ENCODE results near the gene RXRG.
A peak's percentile ranks its signal among the peaks of the same experiment; 100 is the strongest.

Gene RXRG

GRCh38 chr1:165367375-165367993 is 77.4 kb downstream of the RXRG start:
- no peak for TF ChIP-seq TAF1 (IDR thresholded peaks at IDR 0.05; ENCODE audit: low read depth, low read length)
- DNase-seq (ENCODE audit: insufficient read length, low spot score) (peak; percentile 62), FAIRE-seq (peak; percentile 67)

- no peak for FAIRE-seq
- no peak for DNase-seq (ENCODE audit: insufficient read length, low spot score)
- TF ChIP-seq POU2F2 (IDR thresholded peaks at IDR 0.05; ENCODE audit: low read depth, low read length) (no peak), POLR2AphosphoS5 (IDR thresholded peaks at IDR 0.05; ENCODE audit: low read depth, low read length) (no peak), SPI1 (IDR thresholded peaks at IDR 0.05; ENCODE audit: low read depth, low read length) (no peak), POLR2A (IDR thresholded peaks at IDR 0.05; ENCODE audit: low read depth, low read length) (no peak), PAX5 (IDR thresholded peaks at IDR 0.05; ENCODE audit: insufficient read depth, low read length, severe bottlenecking) (no peak), TAF1 (IDR thresholded peaks at IDR 0.05; ENCODE audit: low read depth, low read length) (no peak)
Measured at GRCh38 chr1:165365341-165365740, 79.6 kb downstream of the RXRG start.

- FAIRE-seq, result no peak
Measured at GRCh38 chr1:165364568-165365133, 80.3 kb downstream of the RXRG start.

GRCh38 chr1:165356876-165357275 is 88.0 kb downstream of the RXRG start:
- DNase-seq (ENCODE audit: insufficient read length, low spot score), result no peak
- TF ChIP-seq POU2F2 (IDR thresholded peaks at IDR 0.05; ENCODE audit: low read depth, low read length) (no peak), TAF1 (IDR thresholded peaks at IDR 0.05; ENCODE audit: low read depth, low read length) (no peak), POLR2AphosphoS5 (IDR thresholded peaks at IDR 0.05; ENCODE audit: low read depth, low read length) (no peak), SPI1 (IDR thresholded peaks at IDR 0.05; ENCODE audit: low read depth, low read length) (no peak), PAX5 (IDR thresholded peaks at IDR 0.05; ENCODE audit: insufficient read depth, low read length, severe bottlenecking) (no peak), POLR2A (IDR thresholded peaks at IDR 0.05; ENCODE audit: low read depth, low read length) (no peak)
- no peak for FAIRE-seq

More at GRCh38 chr1:165364568-165365133, 80.3 kb downstream of the RXRG start:
- DNase-seq (ENCODE audit: insufficient read length, low spot score), result no peak
- TF ChIP-seq PAX5 (IDR thresholded peaks at IDR 0.05; ENCODE audit: insufficient read depth, low read length, severe bottlenecking), result no peak
- no peak for TF ChIP-seq POU2F2 (IDR thresholded peaks at IDR 0.05; ENCODE audit: low read depth, low read length)
- TF ChIP-seq POLR2A (IDR thresholded peaks at IDR 0.05; ENCODE audit: low read depth, low read length), result no peak
- TF ChIP-seq POLR2AphosphoS5 (IDR thresholded peaks at IDR 0.05; ENCODE audit: low read depth, low read length), result no peak
- TF ChIP-seq TAF1 (IDR thresholded peaks at IDR 0.05; ENCODE audit: low read depth, low read length), result no peak
- TF ChIP-seq SPI1 (IDR thresholded peaks at IDR 0.05; ENCODE audit: low read depth, low read length), result no peak

GRCh38 chr1:165355977-165356811 is 88.7 kb downstream of the RXRG start, which contains the start of gene LMX1A:
Gene LMX1A (minus strand): TSS chr1:165356715. CDS start chr1:165355559, 1,156 bp downstream.
- DNase-seq (ENCODE audit: insufficient read length, low spot score) (no peak), FAIRE-seq (no peak)
- TF ChIP-seq TAF1 (IDR thresholded peaks at IDR 0.05; ENCODE audit: low read depth, low read length) (no peak), PAX5 (IDR thresholded peaks at IDR 0.05; ENCODE audit: insufficient read depth, low read length, severe bottlenecking) (no peak), SPI1 (IDR thresholded peaks at IDR 0.05; ENCODE audit: low read depth, low read length) (no peak), POLR2A (IDR thresholded peaks at IDR 0.05; ENCODE audit: low read depth, low read length) (no peak), POLR2AphosphoS5 (IDR thresholded peaks at IDR 0.05; ENCODE audit: low read depth, low read length) (no peak), POU2F2 (IDR thresholded peaks at IDR 0.05; ENCODE audit: low read depth, low read length) (no peak)

GRCh38 chr1:165355139-165355976 is 89.6 kb downstream of the RXRG start:
- DNase-seq (ENCODE audit: insufficient read length, low spot score), result no peak
- TF ChIP-seq TAF1 (IDR thresholded peaks at IDR 0.05; ENCODE audit: low read depth, low read length) (no peak), SPI1 (IDR thresholded peaks at IDR 0.05; ENCODE audit: low read depth, low read length) (no peak), PAX5 (IDR thresholded peaks at IDR 0.05; ENCODE audit: insufficient read depth, low read length, severe bottlenecking) (no peak), POLR2AphosphoS5 (IDR thresholded peaks at IDR 0.05; ENCODE audit: low read depth, low read length) (no peak), POU2F2 (IDR thresholded peaks at IDR 0.05; ENCODE audit: low read depth, low read length) (no peak), POLR2A (IDR thresholded peaks at IDR 0.05; ENCODE audit: low read depth, low read length) (no peak)
- no peak for FAIRE-seq

- TF ChIP-seq POU2F2 (IDR thresholded peaks at IDR 0.05; ENCODE audit: low read depth, low read length), result no peak
- TF ChIP-seq TAF1 (IDR thresholded peaks at IDR 0.05; ENCODE audit: low read depth, low read length), result no peak
- no peak for TF ChIP-seq SPI1 (IDR thresholded peaks at IDR 0.05; ENCODE audit: low read depth, low read length)
- no peak for TF ChIP-seq POLR2A (IDR thresholded peaks at IDR 0.05; ENCODE audit: low read depth, low read length)
- TF ChIP-seq POLR2AphosphoS5 (IDR thresholded peaks at IDR 0.05; ENCODE audit: low read depth, low read length), result no peak
- TF ChIP-seq PAX5 (IDR thresholded peaks at IDR 0.05; ENCODE audit: insufficient read depth, low read length, severe bottlenecking), result no peak
- no peak for DNase-seq (ENCODE audit: insufficient read length, low spot score)
- FAIRE-seq, result no peak
Measured at GRCh38 chr1:165354739-165355138, 90.2 kb downstream of the RXRG start.

- FAIRE-seq (no peak), DNase-seq (ENCODE audit: insufficient read length, low spot score) (no peak)
- TF ChIP-seq SPI1 (IDR thresholded peaks at IDR 0.05; ENCODE audit: low read depth, low read length) (no peak), POLR2AphosphoS5 (IDR thresholded peaks at IDR 0.05; ENCODE audit: low read depth, low read length) (no peak), POLR2A (IDR thresholded peaks at IDR 0.05; ENCODE audit: low read depth, low read length) (no peak), POU2F2 (IDR thresholded peaks at IDR 0.05; ENCODE audit: low read depth, low read length) (no peak), TAF1 (IDR thresholded peaks at IDR 0.05; ENCODE audit: low read depth, low read length) (no peak), PAX5 (IDR thresholded peaks at IDR 0.05; ENCODE audit: insufficient read depth, low read length, severe bottlenecking) (no peak)
Measured at GRCh38 chr1:165353731-165354671, 90.9 kb downstream of the RXRG start.
